Trophoblast cell (in vitro differentiated cells and primary cell): ENCODE data around the gene KCTD5.
"Not testable (repeated sequence)": the region's sequence is repeated elsewhere in the genome, so short reads cannot be mapped to it uniquely, and the experiment has no call there.

Experiments
- DNase-seq, 2 donors: peaks; one replicate each; pipeline ENCODE4 v3.0.0-alpha.2; 2016
- H2AFZ ChIP-seq: 2 replicates; pipeline ENCODE4 v1.6.1; 2013; ENCODE audit warnings: low read length, moderate library complexity, mild to moderate bottlenecking; ENCODE audit not compliant: insufficient read depth, poor library complexity
- H2AK5ac ChIP-seq: 2 replicates; pipeline ENCODE4 v1.6.1; 2013; ENCODE audit warnings: mild to moderate bottlenecking, low read length
- H2BK120ac ChIP-seq: 2 replicates; pipeline ENCODE4 v1.6.1; 2013; ENCODE audit warnings: low read length, mild to moderate bottlenecking, moderate library complexity; ENCODE audit not compliant: insufficient read depth, poor library complexity
- H2BK12ac ChIP-seq: 2 replicates; pipeline ENCODE4 v1.6.1; 2013; ENCODE audit warnings: mild to moderate bottlenecking, low read length, moderate library complexity
- H2BK5ac ChIP-seq: 2 replicates; pipeline ENCODE4 v1.6.1; 2013; ENCODE audit warnings: low read length, low read depth, moderate library complexity, mild to moderate bottlenecking; ENCODE audit not compliant: poor library complexity
- H3K14ac ChIP-seq: 2 replicates; pipeline ENCODE4 v1.6.1; 2013; ENCODE audit warnings: mild to moderate bottlenecking, low read length
- H3K18ac ChIP-seq: 2 replicates; pipeline ENCODE4 v1.6.1; 2013; ENCODE audit warnings: mild to moderate bottlenecking, low read length
- H3K23ac ChIP-seq: 2 replicates; pipeline ENCODE4 v1.6.1; 2013; ENCODE audit warnings: low read length
- H3K27ac ChIP-seq: 2 replicates; pipeline ENCODE4 v1.5.1; 2013; ENCODE audit warnings: low read depth, mild to moderate bottlenecking, inconsistent platforms, low read length, moderate library complexity
- H3K27me3 ChIP-seq: 2 replicates; pipeline ENCODE4 v1.6.1; 2013; ENCODE audit warnings: inconsistent platforms, mild to moderate bottlenecking, low read length, moderate library complexity; ENCODE audit not compliant: insufficient read depth
- H3K36me3 ChIP-seq, 2 experiments: 1 replicate in 1 of 2; 2 replicates in 1 of 2; pipeline ENCODE4 v1.6.1; 2013; ENCODE audit warnings: low read length in 2 of 2, mild to moderate bottlenecking in 2 of 2, moderate library complexity in 1 of 2; ENCODE audit not compliant: insufficient read depth in 2 of 2, control insufficient read depth in 1 of 2
- H3K4ac ChIP-seq: 2 replicates; pipeline ENCODE4 v1.6.1; 2013; ENCODE audit warnings: low read depth, mild to moderate bottlenecking, low read length, moderate library complexity
- H3K4me1 ChIP-seq, 2 experiments: 1 replicate in 1 of 2; 2 replicates in 1 of 2; pipeline ENCODE4 v1.6.1; 2013; ENCODE audit warnings: low read length in 2 of 2, mild to moderate bottlenecking in 2 of 2, moderate library complexity in 1 of 2; ENCODE audit not compliant: insufficient read depth in 2 of 2, control insufficient read depth in 1 of 2
- H3K4me2 ChIP-seq: 2 replicates; pipeline ENCODE4 v1.6.1; 2013; ENCODE audit warnings: inconsistent platforms, mild to moderate bottlenecking, low read length, moderate library complexity
- H3K4me3 ChIP-seq: 2 replicates; pipeline ENCODE4 v1.5.1; 2013; ENCODE audit warnings: mild to moderate bottlenecking, low read depth, low read length, inconsistent platforms
- H3K79me1 ChIP-seq: one replicate; pipeline ENCODE4 v1.6.1; 2013; ENCODE audit warnings: low read length
- H3K79me2 ChIP-seq: 2 replicates; pipeline ENCODE4 v1.6.1; 2013; ENCODE audit warnings: low read length, mild to moderate bottlenecking; ENCODE audit not compliant: control insufficient read depth, insufficient read depth, poor library complexity
- H3K9ac ChIP-seq: 2 replicates; pipeline ENCODE4 v1.6.1; 2013; ENCODE audit warnings: mild to moderate bottlenecking, low read length
- H3K9me3 ChIP-seq: 2 replicates; pipeline ENCODE4 v1.6.1; 2013; ENCODE audit warnings: low read depth, mild to moderate bottlenecking, control low read depth, inconsistent platforms, low read length; ENCODE audit not compliant: insufficient read depth
- H4K12ac ChIP-seq: 2 replicates; pipeline ENCODE4 v1.6.1; 2013; ENCODE audit warnings: low read depth, mild to moderate bottlenecking, low read length, moderate library complexity
- H4K8ac ChIP-seq: 2 replicates; pipeline ENCODE4 v1.6.1; 2013; ENCODE audit warnings: low read depth, mild to moderate bottlenecking, low read length, moderate library complexity
- H4K91ac ChIP-seq: one replicate; pipeline ENCODE4 v1.6.1; 2013; ENCODE audit warnings: low read depth, mild to moderate bottlenecking, low read length, moderate library complexity
- WGBS: extraction: QIAGEN DNeasy Blood & Tissue Kit; methylation state at CpG from one replicate; pipeline ENCODE4 v1.1.7; 2013; ENCODE audit warnings: missing lambda C conversion rate; ENCODE audit not compliant: insufficient read length, insufficient coverage; ENCODE audit errors: extremely low coverage; 5-methylcytosine and 5-hydroxymethylcytosine counted together

The KCTD5 gene

DNA sequence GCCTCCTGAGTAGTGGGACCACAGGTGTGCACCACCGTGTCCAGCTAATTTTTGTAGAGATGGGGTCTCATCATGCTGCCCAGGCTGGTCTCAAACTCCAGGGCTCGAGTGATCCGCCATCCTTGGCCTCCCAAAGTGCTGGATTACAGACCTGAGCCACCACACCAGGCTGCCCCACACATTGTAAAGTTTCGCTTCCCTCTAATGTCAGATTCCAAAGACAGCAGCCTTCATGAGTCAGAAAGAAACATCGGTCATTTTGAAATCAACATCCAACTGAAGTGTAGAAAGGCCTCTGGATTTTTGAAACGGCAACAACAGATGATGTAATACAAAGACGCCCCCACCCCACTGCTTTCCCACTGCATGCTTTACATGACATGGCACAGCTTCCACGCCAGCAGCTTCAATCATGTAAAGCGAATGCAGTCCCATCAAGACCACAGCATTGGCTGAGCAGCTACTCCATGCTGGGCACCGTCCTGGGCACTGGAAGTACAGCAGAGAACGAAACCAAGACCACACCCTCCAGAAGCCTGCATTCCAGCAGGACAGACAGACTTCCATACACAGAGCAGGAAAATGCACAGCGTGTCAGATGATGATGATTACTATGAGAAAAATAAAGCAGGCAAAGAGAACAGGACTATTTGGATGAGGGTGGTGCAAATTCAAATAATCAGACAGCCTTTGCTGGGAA lies 37.4 kb upstream of the KCTD5 start:
- H3K23ac ChIP-seq, H3K36me3 ChIP-seq, H2BK5ac ChIP-seq, H3K4me3 ChIP-seq, H3K18ac ChIP-seq, H2AK5ac ChIP-seq, H3K9me3 ChIP-seq, H3K4me1 ChIP-seq, H4K8ac ChIP-seq, H4K91ac ChIP-seq, DNase-seq, H4K12ac ChIP-seq, H3K79me1 ChIP-seq, H2AFZ ChIP-seq, H3K4ac ChIP-seq, H3K27me3 ChIP-seq, H2BK120ac ChIP-seq, H3K27ac ChIP-seq, H3K14ac ChIP-seq, H3K9ac ChIP-seq, H3K4me2 ChIP-seq, H3K79me2 ChIP-seq, H2BK12ac ChIP-seq: not testable (repeated sequence)
- no CpG with 5 or more reads among the region's 12 CpGs for WGBS

DNA sequence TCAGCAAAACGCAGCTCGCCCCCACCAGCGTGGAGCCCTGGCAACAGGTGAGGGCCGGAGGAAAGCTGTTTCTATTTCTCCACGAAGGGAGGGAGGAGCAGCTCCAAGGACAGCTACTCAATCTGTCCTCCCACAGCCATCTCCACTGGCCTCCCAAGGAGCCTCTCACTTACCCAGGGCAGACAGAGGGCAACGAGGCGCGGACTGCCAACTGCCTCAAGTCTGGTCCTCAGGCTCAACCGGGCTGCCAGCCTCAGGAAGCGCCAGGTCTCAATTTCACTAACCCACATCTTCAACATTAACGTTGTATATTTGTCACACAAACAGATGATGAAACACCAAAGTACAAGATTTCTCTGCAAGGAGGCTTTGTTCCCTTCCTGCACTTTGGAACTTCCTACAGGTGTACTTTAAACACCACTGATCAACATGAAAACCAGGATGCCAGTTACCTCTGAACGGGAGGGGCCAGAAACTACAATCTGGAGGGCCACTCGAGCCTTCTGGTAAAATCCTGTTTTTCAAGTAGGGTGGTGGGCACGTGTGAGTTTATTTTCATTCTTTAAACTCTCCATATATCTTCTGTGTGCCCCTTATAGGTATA lies 31.0 kb upstream of the KCTD5 start:
- not testable (repeated sequence) for H3K4me3 ChIP-seq, H3K4ac ChIP-seq, H3K27me3 ChIP-seq, H2AFZ ChIP-seq, H3K4me1 ChIP-seq, H2AK5ac ChIP-seq, H3K18ac ChIP-seq, H3K4me2 ChIP-seq, H3K27ac ChIP-seq, H4K12ac ChIP-seq, H2BK12ac ChIP-seq, DNase-seq, H3K14ac ChIP-seq, H3K36me3 ChIP-seq, H4K8ac ChIP-seq, H3K23ac ChIP-seq, H3K9me3 ChIP-seq, H2BK5ac ChIP-seq, H2BK120ac ChIP-seq, H3K79me1 ChIP-seq, H3K9ac ChIP-seq, H3K79me2 ChIP-seq, H4K91ac ChIP-seq
- no CpG with 5 or more reads among the region's 14 CpGs for WGBS

DNA sequence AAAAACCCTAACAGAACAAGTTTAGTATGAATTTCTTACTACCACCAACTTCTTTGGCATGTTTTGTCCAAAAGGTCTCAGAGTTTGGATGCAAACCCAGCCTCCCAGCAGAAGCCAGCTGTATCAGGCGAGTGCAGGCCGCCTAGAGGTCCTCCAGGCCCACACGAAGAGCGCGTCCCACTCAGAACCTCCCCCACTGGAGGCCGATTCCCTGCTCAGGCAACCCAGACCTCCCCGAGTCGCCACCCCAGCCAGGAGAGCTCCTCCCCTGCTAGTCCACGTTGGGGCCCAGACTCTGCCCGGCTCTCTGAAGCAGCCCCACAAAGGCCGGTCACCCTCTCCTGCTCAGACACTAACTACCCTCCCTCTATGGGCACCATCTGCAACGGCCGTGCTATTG lies 28.4 kb upstream of the KCTD5 start:
- H3K79me2 ChIP-seq, H4K12ac ChIP-seq, H3K9ac ChIP-seq, H2AFZ ChIP-seq, H4K8ac ChIP-seq, H3K9me3 ChIP-seq, H3K4me1 ChIP-seq, DNase-seq, H3K4me2 ChIP-seq, H3K14ac ChIP-seq, H3K79me1 ChIP-seq, H3K4ac ChIP-seq, H3K36me3 ChIP-seq, H4K91ac ChIP-seq, H2AK5ac ChIP-seq, H3K23ac ChIP-seq, H2BK120ac ChIP-seq, H2BK5ac ChIP-seq, H3K27me3 ChIP-seq, H2BK12ac ChIP-seq, H3K27ac ChIP-seq, H3K18ac ChIP-seq, H3K4me3 ChIP-seq: not testable (repeated sequence)
- no CpG with 5 or more reads among the region's 13 CpGs for WGBS

DNA sequence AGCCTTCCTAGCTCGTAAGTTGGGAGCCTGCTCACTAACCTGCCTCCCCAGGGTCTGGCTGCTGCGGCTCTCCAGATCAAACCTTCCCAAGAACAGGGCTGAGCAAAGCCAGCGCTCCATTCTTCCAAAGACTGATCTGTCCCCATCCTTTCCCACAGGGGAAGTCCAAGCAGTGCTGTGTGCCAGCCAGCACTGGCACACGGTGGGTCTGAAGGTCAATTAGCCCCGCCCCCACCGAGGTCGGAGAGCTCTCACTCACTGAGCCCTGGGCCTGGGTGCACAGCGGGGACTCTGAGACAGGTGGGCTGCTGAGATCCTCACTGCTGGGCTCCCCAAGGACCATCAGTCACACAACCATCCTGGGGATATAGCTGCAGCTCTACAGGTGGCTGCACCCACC lies 27.4 kb upstream of the KCTD5 start:
- H4K91ac ChIP-seq, H3K23ac ChIP-seq, H2AFZ ChIP-seq, H3K18ac ChIP-seq, H4K8ac ChIP-seq, DNase-seq, H4K12ac ChIP-seq, H3K27me3 ChIP-seq, H3K4ac ChIP-seq, H3K9ac ChIP-seq, H3K79me1 ChIP-seq, H3K79me2 ChIP-seq, H2BK5ac ChIP-seq, H3K4me3 ChIP-seq, H3K4me2 ChIP-seq, H3K27ac ChIP-seq, H3K4me1 ChIP-seq, H2BK12ac ChIP-seq, H3K14ac ChIP-seq, H2AK5ac ChIP-seq, H3K9me3 ChIP-seq, H3K36me3 ChIP-seq, H2BK120ac ChIP-seq: not testable (repeated sequence)
- no CpG with 5 or more reads among the region's 8 CpGs for WGBS
